Smooth muscle cell (in vitro differentiated cells): ENCODE results near the gene EHF. TPM values are rescaled to one million over a fixed set of nuclear protein-coding genes. Genes with fewer than 3 reads are reported as not detected.
A peak's percentile ranks its signal among the peaks of the same experiment; 100 is the strongest.

ENCODE experiments used
- DNase-seq: peaks from one replicate; lab custom pipeline; 2025; ENCODE audit not compliant: unreplicated experiment; lab: John Stamatoyannopoulos, UW
- H2AFZ ChIP-seq: fragments of 200-600 bp; sonication (generic); 2 replicates; pipeline ENCODE4 v1.6.0; 2016; ENCODE audit warnings: antibody characterized with exemption, low read depth, mild to moderate bottlenecking
- H3F3A ChIP-seq: fragments of 200-600 bp; sonication (generic); 2 replicates; pipeline ENCODE4 v1.6.0; 2017; ENCODE audit warnings: antibody characterized with exemption, low read depth
- H3K27ac ChIP-seq: fragments of 200-600 bp; sonication (generic); 2 replicates; pipeline ENCODE4 v1.5.1; 2016; ENCODE audit warnings: low read depth, mild to moderate bottlenecking
- H3K27me3 ChIP-seq: fragments of 200-600 bp; sonication (generic); 2 replicates; pipeline ENCODE4 v1.6.1; 2016; ENCODE audit warnings: low read depth, mild to moderate bottlenecking
- H3K36me3 ChIP-seq: fragments of 200-600 bp; sonication (generic); 2 replicates; pipeline ENCODE4 v1.5.1; 2016; ENCODE audit warnings: low read depth
- H3K4me1 ChIP-seq: fragments of 200-600 bp; sonication (generic); 2 replicates; pipeline ENCODE4 v1.5.1; 2016; ENCODE audit warnings: low read depth
- H3K4me2 ChIP-seq: fragments of 200-600 bp; sonication (generic); 2 replicates; pipeline ENCODE4 v1.6.0; 2016; ENCODE audit warnings: mild to moderate bottlenecking
- H3K4me3 ChIP-seq: fragments of 200-600 bp; sonication (generic); 2 replicates; pipeline ENCODE4 v1.5.1; 2016; ENCODE audit warnings: mild to moderate bottlenecking
- H3K79me2 ChIP-seq: fragments of 200-600 bp; sonication (generic); 2 replicates; pipeline ENCODE4 v1.6.0; 2016; ENCODE audit warnings: low read depth, mild to moderate bottlenecking
- H3K9ac ChIP-seq: fragments of 200-600 bp; sonication (generic); 2 replicates; pipeline ENCODE4 v1.6.0; 2016; ENCODE audit warnings: low read depth
- H3K9me3 ChIP-seq: fragments of 200-600 bp; sonication (generic); replicated peaks from 2 replicates; pipeline ENCODE4 v1.5.1; 2016; ENCODE audit warnings: low read depth
- H4K20me1 ChIP-seq: fragments of 200-600 bp; sonication (generic); 2 replicates; pipeline ENCODE4 v1.6.0; 2016; ENCODE audit warnings: low read depth
- WGBS: methylation state at CpG from one replicate; pipeline ENCODE4 v1.1.7; 2016; ENCODE audit warnings: low lambda C conversion rate; 5-methylcytosine and 5-hydroxymethylcytosine counted together
- polyA plus RNA-seq: library from polyadenylated mRNA; unstranded; fragments of >200 nt; fragmentation: Nextera tagmentation; extraction: Ambion mirVana; gene quantifications from 2 replicates; pipeline ENCODE4 v1.2.1, GENCODE V29; 2016
- total RNA-seq: library from RNA; depleted of rRNA; stranded (reverse); fragments of >200 nt; gene quantifications from 2 replicates; pipeline ENCODE4 v1.2.3, GENCODE V29; 2014
- TF ChIP-seq, protein P1 (sequence below): fragments of 200-600 bp; sonication (generic); IDR thresholded peaks from 2 replicates; pipeline ENCODE4 v1.5.1; 2017; ENCODE audit warnings: borderline replicate concordance, mild to moderate bottlenecking, antibody characterized with exemption; ENCODE audit not compliant: insufficient read depth, poor library complexity, severe bottlenecking

The EHF gene
- total and polyA plus RNA-seq, 2 experiments from 2014 or later, result 0.63 to 1.7 TPM

DNA sequence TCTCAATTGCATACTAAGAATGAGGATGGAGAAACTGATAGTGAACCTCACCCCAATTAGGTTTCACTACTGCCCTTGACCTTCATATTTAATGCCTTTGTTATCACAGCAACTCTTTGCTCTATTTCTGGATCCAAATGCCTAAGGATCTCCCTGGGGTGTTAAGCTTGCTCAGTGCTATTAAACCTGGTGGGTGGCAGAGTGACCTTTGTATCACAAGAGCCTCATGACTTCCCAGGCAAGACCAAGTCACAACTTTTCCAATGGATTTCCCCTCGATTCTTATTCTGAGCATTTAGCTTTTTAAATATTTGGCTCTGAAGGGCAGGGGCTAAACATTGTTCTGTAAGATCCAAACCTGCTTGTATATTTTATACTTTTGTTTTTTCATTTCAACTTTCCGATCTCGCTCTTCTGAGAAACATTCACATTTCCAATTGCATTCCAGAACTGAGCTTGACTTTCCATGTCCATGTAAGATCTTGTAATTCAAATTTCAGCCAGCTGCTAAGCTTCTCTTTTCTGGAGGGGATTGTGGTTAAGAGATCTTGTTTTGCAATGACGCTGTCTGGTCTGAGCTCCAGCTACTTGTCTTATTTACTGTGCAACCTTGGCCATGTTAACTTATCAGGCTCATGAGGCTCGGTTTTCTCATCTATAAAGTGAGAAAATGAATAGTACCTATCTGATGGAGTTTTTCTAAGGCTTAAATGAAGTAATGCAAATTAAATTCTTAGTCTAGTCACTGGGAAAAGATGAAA is 6.4 kb upstream of the EHF start:
- H3K27ac ChIP-seq, result peak overlapping the region; percentile 22

DNA sequence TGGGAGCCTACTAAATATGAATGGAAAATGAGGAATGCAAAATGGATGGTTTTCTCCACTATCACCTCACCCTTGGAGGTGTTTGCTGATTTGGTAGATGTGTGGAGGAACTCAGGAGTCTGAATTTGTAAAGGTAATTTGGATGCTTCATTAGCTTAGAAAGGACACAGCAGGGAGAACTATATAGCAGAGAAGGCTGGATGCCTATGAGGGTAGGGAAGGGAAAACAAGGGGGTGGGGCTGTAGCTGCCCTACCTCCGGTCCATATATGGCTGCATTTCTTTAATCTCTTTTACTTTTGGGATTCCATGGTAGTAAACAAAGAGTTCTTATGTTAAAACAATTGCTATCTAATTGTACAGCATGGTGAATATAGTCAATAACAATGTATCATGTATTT is 4.8 kb upstream of the EHF start:
- H2AFZ ChIP-seq, result no peak overlapping the region
- no peak overlapping the region for H3K4me2 ChIP-seq
- WGBS, result 88% methylated on average over 1 of the region's 1 CpG
- TF ChIP-seq, protein P1, sequence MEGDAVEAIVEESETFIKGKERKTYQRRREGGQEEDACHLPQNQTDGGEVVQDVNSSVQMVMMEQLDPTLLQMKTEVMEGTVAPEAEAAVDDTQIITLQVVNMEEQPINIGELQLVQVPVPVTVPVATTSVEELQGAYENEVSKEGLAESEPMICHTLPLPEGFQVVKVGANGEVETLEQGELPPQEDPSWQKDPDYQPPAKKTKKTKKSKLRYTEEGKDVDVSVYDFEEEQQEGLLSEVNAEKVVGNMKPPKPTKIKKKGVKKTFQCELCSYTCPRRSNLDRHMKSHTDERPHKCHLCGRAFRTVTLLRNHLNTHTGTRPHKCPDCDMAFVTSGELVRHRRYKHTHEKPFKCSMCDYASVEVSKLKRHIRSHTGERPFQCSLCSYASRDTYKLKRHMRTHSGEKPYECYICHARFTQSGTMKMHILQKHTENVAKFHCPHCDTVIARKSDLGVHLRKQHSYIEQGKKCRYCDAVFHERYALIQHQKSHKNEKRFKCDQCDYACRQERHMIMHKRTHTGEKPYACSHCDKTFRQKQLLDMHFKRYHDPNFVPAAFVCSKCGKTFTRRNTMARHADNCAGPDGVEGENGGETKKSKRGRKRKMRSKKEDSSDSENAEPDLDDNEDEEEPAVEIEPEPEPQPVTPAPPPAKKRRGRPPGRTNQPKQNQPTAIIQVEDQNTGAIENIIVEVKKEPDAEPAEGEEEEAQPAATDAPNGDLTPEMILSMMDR, result no peak
- no peaks in the 10 kb centered on the region for H3K4me1 ChIP-seq
- no peak overlapping the region for H3K4me3 ChIP-seq
- no peak for DNase-seq
- H3K27me3 ChIP-seq, result no peaks in the 10 kb centered on the region
- no peaks in the 10 kb centered on the region for H3K79me2 ChIP-seq
- H3K9ac ChIP-seq, result no peak overlapping the region
- H3F3A ChIP-seq, result no peaks in the 10 kb centered on the region
- H3K9me3 ChIP-seq, result no peaks in the 10 kb centered on the region
- H3K27ac ChIP-seq, result no peak overlapping the region
- no peaks in the 10 kb centered on the region for H3K36me3 ChIP-seq
- H4K20me1 ChIP-seq, result no peaks in the 10 kb centered on the region

More for the DNA sequence above, 6.4 kb upstream of the EHF start:
- no peak overlapping the region for H3K9ac ChIP-seq
- H3K27me3 ChIP-seq, result no peaks in the 10 kb centered on the region
- no peaks in the 10 kb centered on the region for H3F3A ChIP-seq
- no peak for DNase-seq
- H3K4me3 ChIP-seq, result no peak overlapping the region
- H3K79me2 ChIP-seq, result no peaks in the 10 kb centered on the region
- H4K20me1 ChIP-seq, result no peaks in the 10 kb centered on the region
- no peaks in the 10 kb centered on the region for H3K36me3 ChIP-seq
- peak overlapping the region; percentile 61 for H3K4me2 ChIP-seq
- TF ChIP-seq, protein P1, result no peak
- no peak overlapping the region for H2AFZ ChIP-seq
- 46% methylated on average over 5 of the region's 5 CpGs for WGBS
- no peaks in the 10 kb centered on the region for H3K4me1 ChIP-seq
- no peaks in the 10 kb centered on the region for H3K9me3 ChIP-seq

DNA sequence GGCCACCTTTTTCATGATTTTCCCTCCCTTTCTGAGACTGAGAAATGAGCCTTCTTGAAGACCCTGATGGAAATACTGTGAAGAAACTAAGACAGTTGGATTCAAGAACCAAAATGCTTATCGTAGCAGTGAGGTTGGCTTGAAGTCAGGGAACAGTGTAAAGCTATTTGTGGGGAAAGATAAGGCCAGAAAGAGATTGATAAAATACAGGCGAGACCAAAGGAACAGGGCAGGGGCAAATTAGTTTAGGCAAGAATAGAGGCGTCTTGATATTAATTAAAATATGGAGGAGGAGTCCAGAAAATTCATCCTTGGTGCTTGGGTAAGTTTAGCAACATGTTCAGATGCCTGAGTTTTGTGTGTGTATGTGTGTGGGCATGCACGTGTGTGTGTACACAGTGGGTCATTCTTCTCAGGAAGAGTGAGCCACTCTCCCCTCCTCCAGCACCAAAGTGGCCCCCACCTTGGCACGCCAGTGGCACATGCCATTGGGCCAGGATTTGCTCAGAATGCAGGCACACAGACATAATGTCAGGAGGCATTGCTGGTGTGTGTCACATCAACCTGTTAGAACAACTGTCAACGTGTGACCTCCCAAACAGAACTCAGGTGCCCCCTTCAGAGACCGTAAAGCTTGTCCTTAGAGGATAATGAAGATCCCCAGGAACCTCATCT is 3.9 kb upstream of the EHF start:
- TF ChIP-seq, protein P1, result no peak
- Histone ChIP-seq H3K4me3 (no peak overlapping the region), H3K4me1 (no peaks in the 10 kb centered on the region), H3K9me3 (no peaks in the 10 kb centered on the region), H3K27ac (no peak overlapping the region), H3K4me2 (no peak overlapping the region), H3K36me3 (no peaks in the 10 kb centered on the region), H3K79me2 (no peaks in the 10 kb centered on the region), H2AFZ (no peak overlapping the region), H4K20me1 (no peaks in the 10 kb centered on the region), H3F3A (no peaks in the 10 kb centered on the region), H3K9ac (no peak overlapping the region), H3K27me3 (no peaks in the 10 kb centered on the region)
- DNase-seq, result no peak
- 88% methylated on average over 7 of the region's 7 CpGs for WGBS
